NCI-H460 (cell line): ENCODE results near the gene FGF22. TPM values are rescaled to one million over a fixed set of nuclear protein-coding genes. Genes with fewer than 3 reads are reported as not detected.
"Not testable (repeated sequence)": the region's sequence is repeated elsewhere in the genome, so short reads cannot be mapped to it uniquely, and the experiment has no call there.

ENCODE experiments used
- DNase-seq: peaks from one replicate; pipeline ENCODE4 v3.0.0-alpha.2; 2016; ENCODE audit warnings: low read depth; ENCODE audit errors: extremely low read depth
- total RNA-seq: library from RNA; depleted of rRNA; stranded (reverse); fragments of >200 nt; shearing (Covaris generic); gene quantifications from 2 replicates; pipeline ENCODE4 v1.2.3, GENCODE V29; 2014

FGF22 gene
- total RNA-seq, 1 experiment from 2014 or later: not detected

DNA sequence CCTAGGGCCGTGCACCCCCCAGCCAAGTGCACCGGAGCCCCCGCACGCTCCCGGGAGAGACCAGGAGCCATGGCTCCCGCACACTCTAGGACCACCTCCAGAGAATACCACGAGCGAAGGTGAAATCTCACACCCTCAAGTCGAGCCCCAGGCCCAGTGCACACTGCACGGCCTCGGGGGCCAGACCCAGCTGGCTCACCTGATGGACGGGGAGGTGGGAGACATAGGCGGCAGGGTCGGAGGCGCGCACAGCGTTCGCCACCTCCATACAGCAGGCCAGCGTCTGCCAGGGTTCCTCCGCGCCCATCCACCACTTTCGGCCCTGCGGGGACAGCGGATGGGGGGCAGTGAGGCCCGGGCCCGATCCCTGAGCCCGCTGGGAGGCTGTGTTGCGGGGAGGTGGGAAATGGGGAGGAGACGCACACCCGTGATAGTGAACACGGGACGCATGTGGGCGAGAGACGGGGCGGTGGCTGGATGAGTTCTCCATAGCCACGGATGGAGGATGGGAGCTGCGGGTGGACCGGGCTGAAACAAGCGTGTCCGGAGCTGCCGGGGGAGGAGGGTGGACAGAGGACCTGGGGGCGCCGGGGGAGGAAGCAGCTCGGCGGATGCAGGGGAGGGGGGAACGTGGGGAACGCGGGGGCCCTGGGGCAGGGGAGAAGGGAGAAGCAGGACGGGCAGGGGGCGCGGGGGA is 19.4 kb upstream of the FGF22 start:
- no peak for DNase-seq

DNA sequence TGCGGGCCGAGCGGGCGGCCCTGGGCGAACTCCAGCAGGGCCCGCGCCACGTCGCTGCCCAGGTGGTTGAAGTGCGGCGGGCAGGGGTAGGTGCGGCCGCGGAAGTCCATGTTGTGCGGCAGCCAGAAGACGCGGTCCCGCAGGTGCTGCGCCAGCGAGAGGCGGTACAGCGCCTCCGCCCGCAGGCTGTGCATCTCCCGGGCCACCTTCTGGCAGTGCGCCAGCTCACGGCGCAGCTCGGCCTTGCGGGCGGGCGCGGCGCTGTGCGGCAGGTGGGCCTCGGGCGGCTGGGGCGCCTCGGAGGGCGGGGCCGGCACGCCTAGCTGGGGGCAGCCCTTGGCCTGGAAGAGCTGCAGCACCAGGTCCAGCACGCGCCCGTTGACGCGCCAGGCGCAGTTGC is 18.5 kb upstream of the FGF22 start:
- DNase-seq: not testable (repeated sequence)

DNA sequence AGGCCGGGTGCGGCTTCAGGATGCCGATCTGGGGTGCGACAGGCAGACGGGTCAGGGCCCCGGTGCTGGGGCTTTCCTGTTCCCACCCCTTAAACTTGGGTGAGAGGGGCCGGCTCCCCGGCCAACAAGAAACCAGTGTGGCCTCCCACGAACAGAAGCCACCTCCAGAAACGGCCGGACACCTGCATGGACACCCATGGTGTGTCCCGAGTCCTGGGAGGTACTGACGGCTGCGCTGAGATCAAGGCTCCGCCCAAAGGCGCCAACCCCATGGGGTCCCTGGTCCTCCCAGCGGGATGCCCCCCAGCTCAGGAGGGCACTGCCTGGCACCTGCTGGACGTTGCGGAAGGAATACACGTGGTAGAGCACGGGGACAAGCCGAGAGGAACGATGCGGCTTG is 17.9 kb upstream of the FGF22 start:
- no peak for DNase-seq

DNA sequence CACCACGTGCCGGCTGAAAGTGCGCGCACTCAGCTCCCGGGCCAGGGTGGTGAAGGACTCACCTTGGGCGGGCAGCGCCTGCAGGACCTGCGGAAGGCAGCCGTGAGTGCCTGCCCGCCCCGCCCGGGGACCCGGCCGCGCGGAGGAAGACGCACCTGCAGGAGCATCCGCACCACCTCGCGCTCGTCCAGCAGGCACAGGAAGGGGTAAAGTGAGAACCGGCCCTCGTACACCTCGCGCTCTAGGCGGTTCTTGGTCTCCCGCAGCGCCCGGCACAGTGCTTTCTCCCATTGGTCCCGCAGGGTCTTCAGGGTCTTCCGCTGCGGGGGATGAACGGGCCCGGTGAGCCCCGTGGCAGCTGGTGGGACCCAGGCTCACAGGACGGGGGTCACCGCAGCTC is 17.0 kb upstream of the FGF22 start:
- DNase-seq: no peak

DNA sequence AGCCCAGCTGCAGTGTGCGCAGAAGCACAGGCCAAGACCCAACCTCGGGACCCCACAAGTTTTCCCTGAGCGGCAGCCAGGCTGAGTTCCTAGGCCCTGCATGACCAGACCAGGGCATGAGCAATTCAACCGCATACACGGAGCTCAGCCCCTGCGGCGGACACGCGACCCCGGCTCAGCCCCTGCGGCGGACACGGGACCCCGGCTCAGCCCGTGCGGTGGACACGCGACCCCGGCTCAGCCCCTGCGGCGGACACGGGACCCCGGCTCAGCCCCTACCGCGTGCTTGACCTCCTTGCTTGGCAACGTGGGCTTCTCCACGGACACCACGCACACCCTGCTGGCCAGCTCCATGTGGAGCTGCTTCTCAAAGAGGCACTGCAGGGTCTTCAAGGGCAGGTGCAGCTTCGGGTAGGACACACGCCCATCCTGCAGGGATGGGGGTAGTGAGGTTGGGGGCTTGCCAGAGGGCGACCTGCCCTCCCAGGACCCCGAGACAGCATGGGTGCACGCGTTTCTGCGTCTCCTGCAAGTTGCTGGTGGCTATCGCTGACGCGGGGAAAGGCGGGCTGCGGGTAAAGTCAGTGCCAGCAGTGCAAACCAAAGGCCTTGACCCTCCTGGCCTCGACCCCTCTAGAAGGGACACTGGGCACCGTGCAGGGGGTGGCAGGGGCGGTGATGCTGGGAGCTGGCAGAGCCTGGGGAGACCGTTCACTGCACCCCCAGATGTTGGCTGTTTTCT is 16.3 kb upstream of the FGF22 start:
- no peak for DNase-seq

DNA sequence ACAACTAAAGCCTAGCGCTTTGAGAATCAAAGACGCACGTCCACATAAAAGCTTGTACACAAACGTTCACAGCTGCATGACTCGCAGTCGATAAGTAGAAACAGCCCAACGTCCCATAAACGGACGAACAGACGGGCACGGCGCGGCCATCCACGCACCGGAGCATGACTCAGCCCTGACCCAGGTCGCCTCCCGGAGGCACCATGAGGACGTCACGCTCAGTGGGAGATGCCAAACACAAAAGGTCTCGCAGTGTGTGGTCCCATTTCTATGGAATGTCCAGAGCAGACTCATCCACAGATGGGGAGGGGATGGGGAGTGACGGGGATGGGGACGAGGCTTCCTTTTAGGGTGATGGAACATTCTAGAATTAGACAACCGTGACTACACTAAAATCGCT is 15.7 kb upstream of the FGF22 start:
- DNase-seq: peak; percentile 51

DNA sequence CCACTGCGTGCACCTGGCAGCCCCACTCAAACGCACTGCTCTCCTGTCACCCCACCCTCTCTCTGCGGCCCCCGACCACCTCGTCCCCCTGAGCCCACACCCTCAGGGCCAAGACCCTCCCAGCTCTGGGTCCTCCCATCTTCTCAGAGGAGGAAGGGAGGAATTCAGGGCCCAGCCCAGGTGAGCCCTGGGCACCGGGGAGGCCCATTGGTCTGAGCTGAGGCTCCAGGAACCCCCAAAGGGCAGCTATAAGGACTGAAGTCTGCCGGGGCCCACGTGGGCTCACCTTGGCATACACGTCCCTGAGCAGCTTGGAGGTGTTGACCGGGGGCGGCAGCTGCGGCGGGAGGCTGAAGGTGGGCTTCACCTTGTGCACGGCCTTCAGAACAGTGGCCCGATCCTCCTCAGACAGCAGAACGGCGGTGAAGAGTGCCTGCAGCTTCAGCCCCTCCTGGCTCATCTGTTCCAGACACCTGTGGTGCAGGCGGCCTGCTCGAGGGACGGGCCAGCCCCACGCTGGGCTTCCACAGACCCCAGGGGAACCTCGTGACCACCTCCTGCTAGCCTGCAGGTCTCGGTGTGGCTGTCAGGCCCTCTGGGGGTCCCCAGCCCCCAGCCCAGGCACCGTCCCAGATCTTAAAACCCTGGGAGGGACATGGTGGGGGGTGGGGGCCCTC is 15.1 kb upstream of the FGF22 start:
- DNase-seq: no peak

DNA sequence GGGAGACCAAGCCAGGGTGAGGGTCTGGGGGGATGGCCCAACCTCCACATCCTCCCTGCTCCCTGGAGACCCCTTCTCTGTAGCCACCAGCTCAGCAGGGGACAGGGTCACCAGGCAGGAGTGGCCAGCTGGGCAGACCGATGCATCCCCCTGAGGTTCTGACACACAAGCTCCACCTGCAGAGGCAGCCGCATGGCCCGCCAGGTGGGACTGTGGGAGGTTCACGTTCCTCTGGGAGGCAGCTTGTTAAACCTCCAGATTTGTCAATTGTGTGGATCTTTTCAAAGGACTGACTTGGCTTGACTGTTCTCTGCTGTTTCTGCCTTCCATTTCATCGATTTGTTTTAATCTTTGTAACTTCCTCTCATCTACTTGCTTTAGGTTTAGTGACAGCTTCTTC is 14.4 kb upstream of the FGF22 start:
- no peak for DNase-seq

DNA sequence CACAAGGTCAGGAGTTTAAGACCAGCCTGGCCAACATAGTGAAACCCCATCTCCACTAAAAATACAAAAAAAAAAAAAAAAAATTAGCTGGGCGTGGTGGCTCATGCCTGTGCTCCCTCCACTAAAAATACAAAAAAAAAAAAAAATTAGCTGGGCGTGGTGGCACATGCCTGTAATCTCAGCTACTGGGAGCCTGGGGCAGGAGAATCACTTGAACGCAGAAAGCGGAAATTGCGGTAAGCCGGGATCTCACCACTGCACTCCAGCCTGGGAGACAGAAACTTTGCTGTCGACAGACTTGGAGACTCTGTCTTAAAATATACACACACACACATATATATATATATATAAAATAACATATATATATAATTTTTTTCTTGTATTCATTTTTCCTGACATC is 13.1 kb upstream of the FGF22 start:
- not testable (repeated sequence) for DNase-seq

DNA sequence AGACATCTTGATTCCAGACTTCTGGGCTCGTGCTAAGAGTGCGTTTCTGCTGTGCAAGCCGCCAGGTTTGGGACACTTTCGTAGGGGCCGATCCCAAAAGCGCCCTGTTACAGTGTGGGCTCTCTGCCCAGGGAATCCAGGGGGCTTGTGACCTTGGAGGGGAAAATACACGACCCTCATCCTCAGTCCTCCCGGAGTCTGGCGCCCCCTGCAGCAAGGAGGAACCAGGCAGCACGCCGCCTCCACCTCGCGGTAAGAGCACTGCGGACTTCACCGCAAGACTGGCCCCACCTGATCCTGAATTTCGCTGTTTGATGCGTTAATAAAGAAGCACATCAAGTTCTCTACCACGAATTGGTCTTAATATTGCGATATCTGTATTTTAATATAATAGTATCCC is 11.5 kb upstream of the FGF22 start:
- no peak for DNase-seq

DNA sequence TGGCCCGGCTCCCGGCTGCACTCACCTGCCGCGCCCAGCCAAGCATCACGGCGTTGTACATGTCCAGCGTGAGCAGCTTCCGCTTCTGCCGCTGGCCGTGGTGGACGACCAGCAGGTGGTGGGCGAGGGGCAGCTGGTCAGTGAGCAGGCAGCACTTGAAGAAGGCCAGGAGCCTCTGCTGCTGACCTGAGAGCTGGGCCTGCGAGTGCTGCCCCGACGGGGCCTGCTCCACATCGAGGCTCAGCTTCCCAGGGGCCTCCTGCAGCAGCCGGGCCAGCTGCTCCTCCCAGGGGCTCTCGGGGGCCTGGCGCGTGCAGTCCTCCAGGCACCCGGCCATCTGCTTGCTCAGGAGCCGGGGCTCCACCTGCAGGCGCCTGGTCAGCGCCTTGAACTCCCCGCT is 10.2 kb upstream of the FGF22 start:
- DNase-seq: not testable (repeated sequence)

DNA sequence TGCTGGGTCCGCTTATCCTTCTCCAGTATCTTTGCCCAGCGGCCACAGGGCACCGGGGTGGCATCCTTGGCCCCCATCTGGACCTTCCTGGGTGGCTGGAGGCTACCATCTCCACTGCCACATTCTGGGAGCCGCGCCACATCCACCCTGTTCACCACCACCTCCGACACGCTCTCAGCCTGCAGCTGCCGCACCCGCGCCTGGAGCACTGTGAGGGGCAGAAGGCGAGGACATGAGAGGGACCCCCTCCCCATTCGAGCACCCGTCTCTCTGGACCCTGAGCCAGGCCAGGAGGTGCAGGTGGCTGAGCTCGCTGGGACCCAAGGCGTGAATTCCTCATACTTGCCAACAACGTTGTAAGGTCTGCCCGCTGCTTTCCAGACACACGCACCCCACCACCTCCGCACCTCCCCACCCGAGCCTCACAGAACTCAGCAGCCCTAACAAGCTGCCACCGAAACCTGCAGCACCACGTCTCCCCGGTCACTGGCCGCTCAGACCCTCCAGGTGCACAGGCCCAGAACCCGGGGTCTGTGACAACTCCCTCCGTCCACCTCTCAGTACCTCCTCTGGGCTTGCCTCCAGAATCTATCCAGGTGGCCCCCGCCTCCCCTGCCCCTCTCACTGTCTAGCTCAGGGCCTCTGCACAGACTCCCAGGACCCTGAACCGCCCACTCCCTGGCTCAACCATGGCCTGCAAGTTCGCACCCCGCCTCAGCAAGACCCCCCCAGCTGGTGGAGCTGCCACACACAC is 9.5 kb upstream of the FGF22 start:
- no peak for DNase-seq

DNA sequence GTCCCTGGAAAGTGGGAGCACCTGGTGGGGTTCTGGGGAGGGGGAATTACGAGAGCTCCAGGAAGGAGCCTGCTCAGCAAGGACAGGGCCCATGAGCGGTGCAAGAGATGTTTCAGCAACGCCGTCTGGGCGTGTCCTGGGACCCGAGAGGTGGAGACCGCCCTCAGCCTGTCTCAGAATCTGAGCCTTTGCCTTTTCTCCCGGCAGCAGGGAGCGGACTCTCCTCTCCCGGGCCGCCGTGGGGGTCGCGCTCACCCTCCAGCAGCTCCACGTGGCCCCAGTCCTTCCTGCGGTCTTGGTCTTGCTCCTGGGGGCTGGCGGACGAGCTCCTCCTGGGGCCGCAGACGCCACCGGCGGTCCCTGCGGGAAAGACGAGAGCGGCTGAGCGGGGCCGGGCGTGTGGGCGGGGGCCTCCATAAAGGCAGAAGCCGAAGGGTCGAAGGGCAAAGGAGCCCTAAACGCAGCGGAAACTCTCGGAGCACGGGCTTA is 7.1 kb upstream of the FGF22 start:
- DNase-seq: peak; percentile 28

DNA sequence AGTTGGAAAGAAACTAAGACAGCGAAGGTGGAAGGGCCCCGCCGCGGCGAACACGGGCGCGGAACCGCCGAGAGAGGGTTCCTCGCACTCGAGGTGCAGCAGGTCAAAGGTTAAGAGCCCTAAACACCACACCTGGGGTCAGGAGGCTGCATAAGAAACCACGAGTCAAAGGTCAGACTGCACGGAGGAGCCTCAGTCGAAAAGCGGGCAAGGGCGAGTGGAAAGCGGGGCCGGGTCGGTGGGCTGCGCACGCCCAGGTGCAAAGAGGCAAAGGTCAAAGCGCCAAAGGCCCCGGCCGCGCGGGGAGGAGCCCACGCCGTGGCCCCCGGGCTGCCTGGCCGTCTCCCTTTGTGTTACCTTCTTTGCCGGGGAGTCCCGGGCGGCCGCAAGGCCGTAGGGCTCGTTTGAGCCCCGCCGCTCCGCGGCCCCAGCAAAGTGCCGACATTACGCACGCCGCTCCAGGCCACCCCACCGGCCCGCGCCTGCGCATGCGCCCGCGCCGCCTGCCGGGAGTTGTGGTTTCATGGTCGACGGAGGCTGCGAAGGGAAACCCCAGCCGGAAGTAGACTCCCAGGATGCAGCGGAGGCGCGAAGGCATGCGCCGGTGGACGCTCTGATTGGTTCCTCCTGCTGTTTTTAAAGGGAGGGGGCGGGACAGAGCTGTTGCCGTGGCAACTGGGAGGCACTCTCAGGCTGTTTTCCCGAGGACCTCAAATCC is 6.5 kb upstream of the FGF22 start, which contains the start of gene POLRMT:
POLRMT (minus strand) TSS at position 470 of the 718 bp plus-strand sequence; CDS start at position 445, 25 bp downstream.
- DNase-seq: peak; percentile 95

DNA sequence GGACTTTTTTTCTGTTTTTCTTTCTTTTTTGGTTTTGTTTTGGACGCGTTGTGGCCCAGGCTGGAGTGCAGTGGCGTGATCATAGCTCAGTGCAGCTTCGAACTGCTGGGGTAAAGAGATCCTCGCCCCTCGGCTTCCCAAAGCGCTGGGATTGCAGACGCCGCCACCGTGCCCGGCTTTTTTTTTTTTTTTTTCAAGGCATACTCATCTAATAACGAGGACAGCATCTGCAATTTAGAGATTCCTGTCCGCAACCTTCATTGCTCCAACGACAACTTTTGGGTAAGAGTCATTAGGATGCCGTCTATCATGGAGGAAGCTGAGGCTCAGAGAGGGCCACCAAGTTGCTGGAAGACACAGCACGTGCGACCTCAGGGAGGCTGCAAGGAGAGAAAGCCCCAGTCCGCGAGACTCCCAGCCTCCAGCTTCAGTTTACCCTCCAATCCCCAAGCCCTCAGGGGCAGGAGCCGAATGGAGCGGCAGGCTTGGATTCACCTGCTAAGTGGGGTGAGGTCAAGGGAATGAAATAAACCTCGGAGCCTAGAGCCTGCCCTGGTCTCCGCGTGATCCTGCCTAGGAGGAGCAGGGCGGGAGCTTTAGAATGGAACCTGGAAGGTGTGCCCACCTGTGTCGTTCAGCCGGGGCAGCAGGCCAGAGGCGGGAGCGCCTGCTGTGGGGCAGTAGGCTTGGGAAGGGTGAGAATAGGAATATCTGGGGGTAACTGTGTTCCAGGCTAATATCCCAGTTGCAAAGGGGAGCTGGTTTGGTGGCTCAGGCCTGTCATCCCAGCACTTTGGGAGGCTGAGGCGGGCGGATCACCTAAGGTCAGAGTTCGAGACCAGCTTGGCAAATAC is 5.7 kb upstream of the FGF22 start:
- no peak for DNase-seq

DNA sequence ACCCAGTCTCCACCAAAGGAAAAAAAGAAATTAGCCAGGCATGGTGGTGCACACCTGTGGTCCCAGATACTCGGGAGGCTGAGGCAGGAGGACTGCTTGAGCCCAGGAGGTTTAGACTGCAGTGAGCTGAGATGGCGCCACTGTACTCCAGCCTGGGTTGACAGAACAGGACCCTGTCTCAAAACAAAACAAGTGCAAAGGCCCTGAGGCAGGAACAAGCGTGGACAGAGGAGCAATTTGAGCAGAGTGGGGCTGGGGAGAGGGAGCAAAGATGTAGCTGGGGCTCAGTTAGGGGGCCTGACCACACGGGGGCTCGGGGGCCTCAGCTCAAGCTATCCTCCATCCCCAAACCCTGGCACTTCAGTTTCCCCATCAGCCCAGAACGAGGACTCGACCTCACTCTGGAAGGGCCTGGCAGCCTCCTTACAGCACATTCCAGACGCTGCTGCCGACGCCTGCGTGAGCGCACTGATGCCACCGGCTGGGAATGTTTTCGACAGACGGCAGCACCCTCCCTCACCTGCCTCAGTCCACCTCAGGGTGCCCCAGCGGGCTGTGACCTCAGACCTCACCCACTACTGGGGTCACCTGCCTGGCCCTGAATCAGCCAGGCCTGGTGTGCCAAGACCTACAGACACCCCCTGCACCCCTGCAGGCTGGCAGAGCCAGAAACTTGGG is 4.6 kb upstream of the FGF22 start:
- DNase-seq: no peak

DNA sequence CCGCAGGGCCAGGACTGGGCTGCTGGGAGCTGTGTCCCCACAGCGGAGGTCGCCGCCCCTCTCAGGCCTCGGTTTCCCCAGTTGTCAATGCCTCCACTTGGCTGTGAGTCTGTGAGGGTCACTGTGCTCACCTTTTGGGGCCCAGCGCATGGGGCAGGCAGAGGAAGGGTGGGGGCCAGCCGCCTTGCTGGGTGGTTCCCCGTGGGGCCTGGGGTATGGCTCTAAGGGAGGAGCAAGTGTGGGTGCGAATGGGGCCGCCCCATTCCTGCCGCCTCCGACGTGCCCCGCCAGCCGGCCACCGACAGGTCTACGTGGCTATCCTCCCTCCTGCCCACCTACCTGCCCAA is 800 bp upstream of the FGF22 start:
- no peak for DNase-seq

DNA sequence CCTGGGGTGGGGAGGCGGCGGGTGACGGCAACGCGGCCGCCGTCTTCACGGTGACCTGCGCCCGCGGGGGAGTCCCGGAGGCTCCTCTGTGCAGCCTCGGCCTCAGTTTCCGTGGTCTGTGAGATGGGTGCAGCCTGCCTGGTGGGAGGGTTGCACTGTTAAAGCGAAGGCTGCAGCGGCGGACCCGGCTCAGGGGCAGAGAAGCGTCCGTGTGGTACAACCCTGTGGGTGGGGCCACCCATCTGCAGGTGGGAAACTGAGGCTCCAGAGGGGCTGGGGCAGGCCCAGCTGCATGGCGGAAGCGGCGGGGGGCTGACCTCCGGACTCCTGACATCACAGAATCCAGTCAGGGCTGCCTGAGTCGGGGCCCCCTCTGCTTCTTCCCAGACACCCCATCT is 481 bp downstream of the FGF22 start:
- no peak for DNase-seq
